ENCODE measurements around the gene GRIK4.
"Not testable (repeated sequence)": the region's sequence is repeated elsewhere in the genome, so short reads cannot be mapped to it uniquely, and the experiment has no call there.

GRIK4 gene

GRCh38 chr11:120615391-120615790 lies 103.8 kb downstream of the GRIK4 start:
- TF ChIP-seq, protein P1, sequence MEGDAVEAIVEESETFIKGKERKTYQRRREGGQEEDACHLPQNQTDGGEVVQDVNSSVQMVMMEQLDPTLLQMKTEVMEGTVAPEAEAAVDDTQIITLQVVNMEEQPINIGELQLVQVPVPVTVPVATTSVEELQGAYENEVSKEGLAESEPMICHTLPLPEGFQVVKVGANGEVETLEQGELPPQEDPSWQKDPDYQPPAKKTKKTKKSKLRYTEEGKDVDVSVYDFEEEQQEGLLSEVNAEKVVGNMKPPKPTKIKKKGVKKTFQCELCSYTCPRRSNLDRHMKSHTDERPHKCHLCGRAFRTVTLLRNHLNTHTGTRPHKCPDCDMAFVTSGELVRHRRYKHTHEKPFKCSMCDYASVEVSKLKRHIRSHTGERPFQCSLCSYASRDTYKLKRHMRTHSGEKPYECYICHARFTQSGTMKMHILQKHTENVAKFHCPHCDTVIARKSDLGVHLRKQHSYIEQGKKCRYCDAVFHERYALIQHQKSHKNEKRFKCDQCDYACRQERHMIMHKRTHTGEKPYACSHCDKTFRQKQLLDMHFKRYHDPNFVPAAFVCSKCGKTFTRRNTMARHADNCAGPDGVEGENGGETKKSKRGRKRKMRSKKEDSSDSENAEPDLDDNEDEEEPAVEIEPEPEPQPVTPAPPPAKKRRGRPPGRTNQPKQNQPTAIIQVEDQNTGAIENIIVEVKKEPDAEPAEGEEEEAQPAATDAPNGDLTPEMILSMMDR (IDR thresholded peaks at IDR 0.05; ENCODE audit: insufficient read depth, low read depth, low read length, missing control alignments), result no peak
- no peak for DNase-seq (ENCODE audit: low read depth)
- no peak overlapping the region for H3K4me3 ChIP-seq (ENCODE audit: low read depth, low read length)

- H3K4me3 ChIP-seq (ENCODE audit: low read depth, low read length), result no peak overlapping the region
- TF ChIP-seq, protein P1 (IDR thresholded peaks at IDR 0.05; ENCODE audit: insufficient read depth, low read depth, low read length, missing control alignments), result no peak
- DNase-seq (ENCODE audit: low read depth), result no peak
Measured at GRCh38 chr11:120618399-120618798, 106.9 kb downstream of the GRIK4 start.

- DNase-seq (ENCODE audit: low read depth), result peak; percentile 71
- TF ChIP-seq, protein P1 (IDR thresholded peaks at IDR 0.05; ENCODE audit: insufficient read depth, low read depth, low read length, missing control alignments), result peak; percentile 46
- H3K4me3 ChIP-seq (ENCODE audit: low read depth, low read length), result no peak overlapping the region
Measured at GRCh38 chr11:120622189-120622875, 110.8 kb downstream of the GRIK4 start.

DNA sequence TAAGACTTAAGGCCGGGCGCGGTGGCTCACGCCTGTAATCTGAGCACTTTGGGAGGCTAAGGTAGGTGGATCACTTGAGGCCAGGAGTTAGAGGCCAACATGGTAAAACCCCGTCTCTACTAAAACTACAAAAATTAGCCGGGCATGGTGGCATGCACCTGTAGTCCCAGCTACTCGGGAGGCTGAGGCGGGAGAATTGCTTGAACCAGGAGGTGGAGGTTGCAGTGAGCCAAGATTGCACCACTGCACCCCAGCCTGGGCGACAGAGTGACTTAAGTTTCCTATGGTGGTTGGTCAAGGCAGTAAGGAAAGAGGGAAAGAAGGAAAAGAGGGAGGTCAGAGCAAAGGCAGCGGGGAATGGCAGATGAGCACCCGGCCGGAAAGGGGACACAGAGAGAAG lies 113.4 kb downstream of the GRIK4 start:
- not testable (repeated sequence) for DNase-seq (ENCODE audit: low read depth); H3K4me3 ChIP-seq (ENCODE audit: low read depth, low read length)

DNA sequence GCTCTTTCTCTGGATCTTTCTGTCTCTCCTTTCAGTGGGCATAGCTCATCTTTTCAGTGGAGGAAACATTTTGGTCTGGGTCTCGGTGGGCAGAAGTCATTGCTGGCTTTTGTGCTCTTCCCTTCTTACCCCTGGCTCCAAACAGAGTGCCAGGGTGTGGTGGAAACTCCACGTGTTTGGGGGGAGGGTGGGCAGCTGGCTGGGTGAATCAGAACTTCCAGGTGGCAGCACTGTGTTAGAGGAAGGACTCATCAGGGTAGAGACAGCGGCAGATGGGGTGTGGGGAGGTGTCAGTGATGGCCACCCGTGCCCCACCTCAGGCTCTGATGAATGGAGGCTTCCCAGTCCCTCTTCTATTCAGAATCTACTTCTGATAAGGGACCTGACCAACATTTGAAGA lies 114.0 kb downstream of the GRIK4 start:
- TF ChIP-seq, protein P1 (IDR thresholded peaks at IDR 0.05; ENCODE audit: insufficient read depth, low read depth, low read length, missing control alignments), result no peak
- DNase-seq (ENCODE audit: low read depth), result no peak

GRCh38 chr11:120626791-120627190 lies 115.2 kb downstream of the GRIK4 start:
- TF ChIP-seq, protein P1 (IDR thresholded peaks at IDR 0.05; ENCODE audit: insufficient read depth, low read depth, low read length, missing control alignments), result no peak
- no peak overlapping the region for H3K4me3 ChIP-seq (ENCODE audit: low read depth, low read length)
- DNase-seq (ENCODE audit: low read depth), result no peak

More for the DNA sequence above, 114.0 kb downstream of the GRIK4 start:
- H3K4me3 ChIP-seq (ENCODE audit: low read depth, low read length), result no peak overlapping the region

GRCh38 chr11:120627327-120628163 lies 116.0 kb downstream of the GRIK4 start:
- TF ChIP-seq, protein P1 (IDR thresholded peaks at IDR 0.05; ENCODE audit: insufficient read depth, low read depth, low read length, missing control alignments), result no peak
- DNase-seq (ENCODE audit: low read depth), result no peak
- H3K4me3 ChIP-seq (ENCODE audit: low read depth, low read length), result no peak overlapping the region

Data from GM12865 (cell line).